HG03457 (cell line): ENCODE results near the gene EIF1B.

Source experiments
- ATAC-seq: cut with Tn5 transposase; IDR thresholded peaks from one replicate; pipeline ENCODE4 v1.9.1; 2021; ENCODE audit warnings: moderate number of reproducible peaks; ENCODE audit not compliant: unreplicated experiment

EIF1B gene

DNA sequence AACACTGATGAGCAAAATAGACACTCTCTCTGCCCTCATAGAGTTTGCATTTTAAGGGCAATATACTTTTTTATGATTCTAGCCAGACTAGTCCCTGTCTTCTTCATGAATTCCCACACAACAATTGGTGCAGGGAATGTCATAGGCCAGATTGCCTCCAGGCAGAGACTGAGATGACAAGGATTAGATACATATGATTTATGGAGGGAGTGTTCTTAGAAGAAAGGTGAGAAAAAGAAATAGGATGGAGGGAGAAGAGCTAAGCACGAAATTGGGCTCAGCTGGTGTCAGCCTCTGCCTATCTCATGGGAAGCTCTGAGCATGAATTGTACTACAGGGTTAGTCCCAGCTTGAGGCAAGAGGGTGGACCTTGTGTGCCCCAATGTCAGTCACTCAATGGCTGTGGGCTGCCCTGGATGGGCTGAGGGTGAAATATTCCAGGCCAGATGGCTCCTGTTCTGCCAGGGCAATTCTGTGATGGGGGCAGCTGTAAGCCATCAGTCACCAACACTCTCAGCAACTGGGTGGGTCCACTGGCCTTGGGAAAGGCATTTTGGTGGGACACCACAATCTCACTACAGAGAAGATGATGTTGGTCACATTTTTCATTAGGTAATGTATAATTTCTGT, 31.1 kb downstream of the EIF1B start:
- ATAC-seq, result no peak

DNA sequence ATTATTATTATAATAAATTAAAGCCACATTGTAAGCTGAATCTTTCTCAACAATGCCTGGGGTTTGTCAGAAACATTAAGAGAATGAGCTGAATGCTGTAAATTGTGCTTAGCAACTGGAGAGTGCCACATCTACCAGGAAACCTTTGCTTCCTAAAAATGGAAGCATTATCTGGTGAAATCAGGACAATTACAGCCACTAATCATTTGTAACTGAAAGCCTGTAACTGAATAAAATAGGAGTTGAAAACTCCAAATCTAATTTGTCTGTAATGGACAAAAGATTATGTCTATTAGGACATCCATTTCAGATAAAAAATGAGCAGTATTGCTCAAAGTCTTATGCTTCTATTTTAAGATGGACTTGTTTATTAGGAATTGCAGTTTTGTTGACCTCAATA, 32.2 kb downstream of the EIF1B start:
- ATAC-seq, result no peak

DNA sequence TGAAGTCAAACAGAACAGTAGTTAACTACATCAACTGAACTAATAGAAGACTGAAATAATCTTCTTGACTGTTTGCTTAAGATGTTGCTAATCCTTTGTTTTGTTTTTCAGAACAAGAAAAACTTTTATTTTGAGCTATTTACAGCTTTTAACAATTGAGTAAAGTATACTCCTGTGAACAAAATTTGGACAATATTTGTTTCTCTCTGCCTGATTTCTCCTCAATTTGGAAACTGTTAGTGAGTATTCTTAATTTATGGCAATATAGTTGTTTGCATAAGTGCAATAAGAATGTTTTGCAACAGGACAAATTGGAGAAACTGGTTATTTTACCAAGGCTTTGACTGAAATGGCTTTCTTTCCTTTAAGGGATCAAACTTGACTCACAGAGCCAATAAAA, 41.0 kb downstream of the EIF1B start:
- ATAC-seq, result no peak

DNA sequence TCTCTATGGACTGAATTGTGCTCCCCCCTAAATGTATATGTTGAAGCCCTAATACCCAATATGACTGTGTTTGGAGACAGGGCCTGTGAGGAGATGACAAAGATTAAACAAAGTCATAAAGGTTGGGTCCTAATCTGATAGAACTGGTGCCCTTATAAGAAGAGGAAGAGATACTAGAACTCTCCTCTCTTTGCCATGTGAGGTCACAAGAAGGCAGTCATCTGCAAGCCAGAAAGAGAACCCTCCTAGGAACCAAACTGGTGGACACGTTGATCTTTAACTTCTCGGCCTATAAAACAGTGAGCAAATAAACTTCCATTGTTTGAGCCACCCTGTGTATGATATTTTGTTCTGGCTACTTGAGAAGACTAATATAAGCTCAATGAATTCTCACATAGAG, 45.9 kb downstream of the EIF1B start:
- ATAC-seq, result no peak

DNA sequence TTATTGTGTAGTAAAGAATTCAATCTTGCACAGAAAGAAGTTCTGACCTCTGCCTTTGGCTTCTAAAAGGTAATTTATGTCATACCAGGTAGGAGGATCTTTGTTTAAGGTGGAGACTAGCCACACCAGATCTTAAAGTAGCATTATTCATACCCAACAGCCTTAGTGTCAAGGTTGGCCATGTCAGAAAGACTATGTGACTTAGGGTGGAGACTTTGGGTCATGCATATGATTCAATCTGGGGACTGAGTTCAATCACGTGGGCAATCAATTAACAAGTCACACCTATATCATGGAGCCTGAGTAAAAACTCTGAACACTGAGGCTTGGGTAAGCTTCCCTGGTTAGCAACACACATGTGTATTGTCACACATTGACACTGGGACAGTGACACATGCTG, 48.9 kb downstream of the EIF1B start:
- no peak for ATAC-seq
